K562 (cell line): ENCODE measurements around the gene PPAN. TPM values are rescaled to one million over a fixed set of nuclear protein-coding genes. Genes with fewer than 3 reads are reported as not detected.
A peak's percentile ranks its signal among the peaks of the same experiment; 100 is the strongest.

ENCODE experiments used
- ASH1L ChIP-seq: fragments of 450-650 bp; IDR thresholded peaks from 2 replicates; pipeline ENCODE4 v1.6.1; 2018; ENCODE audit warnings: borderline replicate concordance, mild to moderate bottlenecking, low read depth; ENCODE audit not compliant: partially characterized antibody
- BCOR ChIP-seq: fragments of 450-650 bp; IDR thresholded peaks from 2 replicates; pipeline ENCODE4 v1.6.1; 2016
- BRCA1 ChIP-seq, 2 experiments: fragments of 450-650 bp in 1 of 2; sonication (generic) in 1 of 2; formaldehyde crosslinking in 1 of 2; IDR thresholded peaks; 2 replicates each; pipeline versions ENCODE4 v1.5.0 to v1.6.1; 2017 to 2020; ENCODE audit warnings: mild to moderate bottlenecking in 1 of 2, missing genetic modification reagents in 1 of 2
- CBX3 ChIP-seq, 2 experiments: IDR thresholded peaks; 1 replicate in 1 of 2; 2 replicates in 1 of 2; pipeline ENCODE4 v1.6.1; 2012; ENCODE audit warnings: inconsistent platforms in 2 of 2, low read length in 2 of 2, borderline replicate concordance in 1 of 2, control low read depth in 1 of 2
- CC2D1A ChIP-seq: fragments of 450-650 bp; IDR thresholded peaks from 2 replicates; pipeline ENCODE4 v1.6.1; 2017; ENCODE audit warnings: mild to moderate bottlenecking
- ETV6 ChIP-seq, 3 experiments: fragments of 150-350 bp in 1 of 3; sonication (generic) in 1 of 3; formaldehyde crosslinking in 1 of 3; IDR thresholded peaks; 2 replicates each; pipeline versions ENCODE4 v1.6.1 to v1.8.0; 2014 to 2022; ENCODE audit warnings: borderline replicate concordance in 2 of 3, low read depth in 2 of 3, antibody characterized with exemption in 1 of 3, low read length in 1 of 3, mild to moderate bottlenecking in 1 of 3, missing genetic modification reagents in 1 of 3
- GABPA ChIP-seq: fragments of 200-800 bp; sonication (Bioruptor generic); conservative IDR thresholded peaks from 2 replicates; pipeline ENCODE4 v1.6.1; 2016; ENCODE audit warnings: low read depth, missing genetic modification characterization, missing compliant biosample characterization
- HDAC3 ChIP-seq: fragments of 450-650 bp; IDR thresholded peaks from 2 replicates; pipeline ENCODE4 v1.6.1; 2018; ENCODE audit warnings: borderline replicate concordance, mild to moderate bottlenecking, moderate library complexity; ENCODE audit not compliant: partially characterized antibody
- KAT7 ChIP-seq: sonication (generic); formaldehyde crosslinking; IDR thresholded peaks from 2 replicates; pipeline ENCODE4 v1.8.0; 2022; ENCODE audit warnings: missing genetic modification reagents, mild to moderate bottlenecking, borderline replicate concordance
- MAZ ChIP-seq, 2 experiments: fragments of 450-650 bp in 1 of 2; sonication (generic) in 1 of 2; formaldehyde crosslinking; IDR thresholded peaks in 1 of 2; conservative IDR thresholded peaks in 1 of 2; 2 replicates each; pipeline versions ENCODE4 v1.4.0 to v1.5.0; 2020; ENCODE audit warnings: mild to moderate bottlenecking in 1 of 2, missing genetic modification reagents in 1 of 2
- NBN ChIP-seq: fragments of 450-650 bp; IDR thresholded peaks from 2 replicates; pipeline ENCODE4 v1.6.1; 2016; ENCODE audit warnings: low read depth, mild to moderate bottlenecking
- NEUROD1 ChIP-seq: fragments of 150-350 bp; IDR thresholded peaks from 2 replicates; pipeline ENCODE4 v1.6.1; 2014; ENCODE audit warnings: borderline replicate concordance, low read length, low read depth; ENCODE audit not compliant: partially characterized antibody
- NFIC ChIP-seq: fragments of 450-650 bp; IDR thresholded peaks from 2 replicates; pipeline ENCODE4 v1.6.1; 2017; ENCODE audit warnings: mild to moderate bottlenecking, inconsistent platforms
- NFIX ChIP-seq: fragments of 250-450 bp; sonication (Bioruptor Pico); IDR thresholded peaks from 2 replicates; pipeline ENCODE4 v1.4.0; 2020; ENCODE audit warnings: low read depth, mild to moderate bottlenecking, moderate library complexity
- NFXL1 ChIP-seq: fragments of 450-650 bp; formaldehyde crosslinking; IDR thresholded peaks from 2 replicates; pipeline ENCODE4 v1.4.0; 2021; ENCODE audit warnings: mild to moderate bottlenecking
- PHF8 ChIP-seq: fragments of 200-600 bp; sonication (generic); IDR thresholded peaks from 2 replicates; pipeline ENCODE4 v1.6.1; 2012; ENCODE audit warnings: mixed run types, mild to moderate bottlenecking, inconsistent platforms, low read length, moderate library complexity, borderline replicate concordance
- PTBP1 ChIP-seq: fragments of 200-400 bp; formaldehyde crosslinking; IDR thresholded peaks from 2 replicates; pipeline ENCODE4 v1.6.1; 2017; ENCODE audit warnings: low read depth, low read length
- SAFB ChIP-seq: fragments of 200-400 bp; formaldehyde crosslinking; IDR thresholded peaks from 2 replicates; pipeline ENCODE4 v1.6.1; 2017; ENCODE audit warnings: low read depth, low read length, borderline replicate concordance
- USF1 ChIP-seq: sonication (generic); formaldehyde crosslinking; IDR thresholded peaks from 2 replicates; pipeline ENCODE4 v1.9.0; 2022; ENCODE audit warnings: mild to moderate bottlenecking, missing genetic modification reagents
- XRCC5 ChIP-seq: fragments of 200-400 bp; formaldehyde crosslinking; IDR thresholded peaks from 2 replicates; pipeline ENCODE4 v1.6.1; 2017; ENCODE audit warnings: low read depth, mild to moderate bottlenecking, low read length
- ZNF77 ChIP-seq: fragments of 250-450 bp; sonication (Bioruptor Pico); IDR thresholded peaks from 2 replicates; pipeline ENCODE4 v1.5.0; 2020
- polyA plus RNA-seq, 8 experiments: library from polyadenylated mRNA; depleted of rRNA in 4 of 8; stranded (reverse) in 5 of 8; unstranded in 3 of 8; fragments of >200 nt; fragmentation: Nextera tagmentation in 2 of 8; fragmentation: Illumina TruSeq in 1 of 8; extraction: Ambion mirVana in 2 of 8; extraction: Trizol in 1 of 8; gene quantifications; 2 replicates each; pipeline versions ENCODE4 v1.2.1 to v1.2.3, GENCODE V29; 2011 to 2014; ENCODE audit warnings: inconsistent platforms in 1 of 8, missing spikeins in 1 of 8
- total RNA-seq, 7 experiments: library from RNA; depleted of rRNA in 6 of 7; stranded (reverse); fragments of >200 nt in 6 of 7; fragmentation: Illumina TruSeq in 2 of 7; extraction: Trizol in 2 of 7; gene quantifications; 2 replicates each; pipeline versions ENCODE4 v1.2.1 to v1.2.3, GENCODE V29; 2011 to 2021; ENCODE audit warnings: low replicate concordance in 1 of 7
- TF ChIP-seq, protein P1 (sequence below): fragments of 250-450 bp; sonication (Bioruptor Pico); IDR thresholded peaks from 2 replicates; pipeline ENCODE4 v1.4.0; 2020; ENCODE audit warnings: mild to moderate bottlenecking
- TF ChIP-seq, protein P2 (sequence below), 2 experiments: fragments of 250-450 bp in 1 of 2; fragments of 450-650 bp in 1 of 2; sonication (Bioruptor Pico) in 1 of 2; IDR thresholded peaks; 2 replicates each; pipeline versions ENCODE4 v1.6.1 to v1.8.0; 2016 to 2021; ENCODE audit warnings: mild to moderate bottlenecking in 2 of 2, moderate library complexity in 2 of 2, missing compliant biosample characterization in 1 of 2, missing genetic modification characterization in 1 of 2

PPAN gene
- total and polyA plus RNA-seq, 9 of the 15 experiments (the other 6 are each of a cell fraction or from before 2014, with no cell fraction given), result 2.2 to 129 (median 59.1) TPM

- TF ChIP-seq NFXL1 (CRISPR knock-in tag) (no peak), KAT7 (CRISPR knock-in tag) (peak; percentile 23; the same call in 1 of the 2 replicates), GABPA (tag) (0 out of 2 replicates have a peak, but pooled peaks have one; percentile 8), PHF8 (peak; percentile 56; the same call in 1 of the 2 replicates), USF1 (CRISPR knock-in tag) (peak; percentile 56), SAFB (peak; percentile 54; the same call in 1 of the 2 replicates), ETV6 (IDR thresholded peaks at IDR 0.05; ENCODE audit: borderline replicate concordance in 1 of 2, low read depth in 2 of 2, low read length in 1 of 2) (no peak), ETV6 (CRISPR knock-in tag; IDR thresholded peaks at IDR 0.05; ENCODE audit: borderline replicate concordance) (no peak), BCOR (peak; percentile 100), HDAC3 (no peak), CC2D1A (peak; percentile 41; the same call in 1 of the 2 replicates), ASH1L (no peak), ZNF77 (CRISPR knock-in tag) (no peak), MAZ (CRISPR knock-in tag; conservative IDR thresholded peaks at IDR 0.05 in 1 of 2, IDR thresholded peaks at IDR 0.05 in 1 of 2) (peak; percentile 38 to 51; a peak in 2 of 4 replicates), NEUROD1 (no peak), CBX3 (IDR thresholded peaks at IDR 0.05; ENCODE audit: borderline replicate concordance in 1 of 2, low read length in 2 of 2) (peak in 1 of 2 experiments; percentile 57; a peak in 1 of 3 replicates), NBN (no peak), NFIC (peak; percentile 26; the same call in 1 of the 2 replicates), PTBP1 (peak; percentile 86; the same call in 1 of the 2 replicates), XRCC5 (peak; percentile 50; the same call in 1 of the 2 replicates), BRCA1 (IDR thresholded peaks at IDR 0.05) (no peak), BRCA1 (CRISPR knock-in tag; IDR thresholded peaks at IDR 0.05) (no peak), NFIX (no peak)
- TF ChIP-seq, protein P1, sequence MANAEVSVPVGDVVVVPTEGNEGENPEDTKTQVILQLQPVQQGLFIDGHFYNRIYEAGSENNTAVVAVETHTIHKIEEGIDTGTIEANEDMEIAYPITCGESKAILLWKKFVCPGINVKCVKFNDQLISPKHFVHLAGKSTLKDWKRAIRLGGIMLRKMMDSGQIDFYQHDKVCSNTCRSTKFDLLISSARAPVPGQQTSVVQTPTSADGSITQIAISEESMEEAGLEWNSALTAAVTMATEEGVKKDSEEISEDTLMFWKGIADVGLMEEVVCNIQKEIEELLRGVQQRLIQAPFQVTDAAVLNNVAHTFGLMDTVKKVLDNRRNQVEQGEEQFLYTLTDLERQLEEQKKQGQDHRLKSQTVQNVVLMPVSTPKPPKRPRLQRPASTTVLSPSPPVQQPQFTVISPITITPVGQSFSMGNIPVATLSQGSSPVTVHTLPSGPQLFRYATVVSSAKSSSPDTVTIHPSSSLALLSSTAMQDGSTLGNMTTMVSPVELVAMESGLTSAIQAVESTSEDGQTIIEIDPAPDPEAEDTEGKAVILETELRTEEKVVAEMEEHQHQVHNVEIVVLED (CRISPR knock-in tag), result peak; percentile 69
- TF ChIP-seq, protein P2, sequence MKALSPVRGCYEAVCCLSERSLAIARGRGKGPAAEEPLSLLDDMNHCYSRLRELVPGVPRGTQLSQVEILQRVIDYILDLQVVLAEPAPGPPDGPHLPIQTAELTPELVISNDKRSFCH (CRISPR knock-in tag; IDR thresholded peaks at IDR 0.05), result no peak
- TF ChIP-seq, protein P2 (tag; IDR thresholded peaks at IDR 0.05), result peak; percentile 62; the same call in 1 of the 2 replicates
Observed at GRCh38 chr19:10085641-10086590, 20.2 kb upstream of the PPAN start, which contains the start of gene SHFL (continued).
